ENCODE measurements around the gene CCDC154.
A peak's percentile ranks its signal among the peaks of the same experiment; 100 is the strongest.

The CCDC154 gene

DNA sequence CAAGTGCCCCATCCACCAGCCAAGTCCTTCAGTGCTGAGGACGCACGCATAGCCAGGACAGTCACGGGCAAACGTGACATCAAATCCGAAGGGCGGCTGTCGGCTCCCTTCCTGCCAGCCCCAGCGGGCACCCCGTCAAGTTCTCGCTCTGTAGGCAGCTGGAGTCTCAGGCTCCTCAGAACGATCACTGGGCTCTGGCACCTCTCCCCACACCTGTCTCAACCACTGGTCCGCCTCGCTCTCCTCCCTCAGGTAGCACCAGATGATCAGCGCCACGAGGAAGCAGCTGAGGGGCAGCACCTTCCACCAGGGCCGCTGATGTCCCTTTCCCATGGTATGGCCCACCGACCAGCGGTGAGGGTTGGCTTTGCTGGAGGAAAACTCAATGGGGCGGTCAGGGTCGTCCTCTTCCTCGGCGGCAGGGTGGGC, 24.2 kb downstream of the CCDC154 start:
- H4K5ac ChIP-seq (ENCODE audit: low read length): no peak overlapping the region
- no peak overlapping the region for H2BK15ac ChIP-seq (replicated peaks; ENCODE audit: low read depth)
- no peak overlapping the region for H2BK120ac ChIP-seq (ENCODE audit: low read depth, low read length)
- H3K4me3 ChIP-seq (ENCODE audit: low read length): peak overlapping the region; percentile 92
- no peaks in the 10 kb centered on the region for H3K36me3 ChIP-seq (ENCODE audit: control insufficient read depth, insufficient read depth, low read length)
- peaks cover 2% of the 10 kb centered on the region for H3K4me1 ChIP-seq (ENCODE audit: control insufficient read depth, low read depth, low read length)
- no peaks in the 10 kb centered on the region for H3K27me3 ChIP-seq (ENCODE audit: insufficient read depth, low read length, poor library complexity)
- H2AK5ac ChIP-seq (ENCODE audit: low read length): peak overlapping the region; percentile 32
- H4K8ac ChIP-seq (ENCODE audit: low read depth, low read length): no peak overlapping the region
- H2BK5ac ChIP-seq (ENCODE audit: low read length): no peak overlapping the region
- H3K18ac ChIP-seq (ENCODE audit: low read length): no peak overlapping the region
- no CpG with 5 or more reads among the region's 22 CpGs for WGBS (ENCODE audit: extremely low coverage, insufficient coverage, low lambda C conversion rate)
- peak overlapping the region; percentile 100 for H3K4me2 ChIP-seq (ENCODE audit: low read length)
- H3K23ac ChIP-seq (ENCODE audit: low read length): no peak overlapping the region
- peak overlapping the region; percentile 91 for H3K9ac ChIP-seq (ENCODE audit: low read length)
- peak overlapping the region; percentile 74 for H3K4ac ChIP-seq (ENCODE audit: low read depth, low read length)
- H3K79me2 ChIP-seq (ENCODE audit: control insufficient read depth, insufficient read depth, low read length): peaks cover 12% of the 10 kb centered on the region
- peaks cover 10% of the 10 kb centered on the region for H3K79me1 ChIP-seq (ENCODE audit: low read length)
- H3K56ac ChIP-seq (ENCODE audit: low read length): peak overlapping the region; percentile 97
- H3K27ac ChIP-seq (ENCODE audit: low read depth, low read length): no peak overlapping the region
- DNase-seq: no peak

DNA sequence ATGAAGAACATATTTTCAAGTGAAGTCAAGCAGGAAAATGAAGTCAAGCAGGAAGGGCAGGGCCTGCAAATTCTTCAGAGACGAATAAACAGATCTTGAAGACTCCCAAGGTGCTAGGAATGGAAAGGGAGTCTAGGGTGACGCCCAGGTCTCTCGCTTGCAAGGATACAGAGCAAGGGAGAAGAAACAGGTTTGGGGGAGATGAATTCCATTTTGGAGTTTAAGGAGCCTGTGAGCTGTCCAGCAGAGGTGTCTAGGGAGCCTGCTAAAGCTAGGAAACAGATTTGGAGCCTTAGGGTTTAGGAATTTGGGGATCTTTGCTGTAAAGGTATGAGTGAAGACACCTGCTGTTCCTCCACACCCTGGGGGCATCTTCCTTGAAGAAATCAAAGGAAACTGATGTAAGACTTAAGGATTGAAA, 27.8 kb downstream of the CCDC154 start:
- Histone ChIP-seq H2BK5ac (ENCODE audit: low read length) (no peak overlapping the region), H2AK5ac (ENCODE audit: low read length) (no peak overlapping the region), H3K79me1 (ENCODE audit: low read length) (peaks cover 10% of the 10 kb centered on the region), H3K9ac (ENCODE audit: low read length) (no peak overlapping the region), H3K27me3 (ENCODE audit: insufficient read depth, low read length, poor library complexity) (no peaks in the 10 kb centered on the region), H3K4me3 (ENCODE audit: low read length) (no peak overlapping the region), H3K4me1 (ENCODE audit: control insufficient read depth, low read depth, low read length) (peaks cover 2% of the 10 kb centered on the region), H3K18ac (ENCODE audit: low read length) (no peak overlapping the region), H2BK120ac (ENCODE audit: low read depth, low read length) (no peak overlapping the region), H3K56ac (ENCODE audit: low read length) (no peak overlapping the region), H3K27ac (ENCODE audit: low read depth, low read length) (no peak overlapping the region), H3K79me2 (ENCODE audit: control insufficient read depth, insufficient read depth, low read length) (peaks cover 12% of the 10 kb centered on the region), H4K8ac (ENCODE audit: low read depth, low read length) (no peak overlapping the region), H4K5ac (ENCODE audit: low read length) (no peak overlapping the region), H3K36me3 (ENCODE audit: control insufficient read depth, insufficient read depth, low read length) (no peaks in the 10 kb centered on the region), H3K23ac (ENCODE audit: low read length) (no peak overlapping the region), H3K4me2 (ENCODE audit: low read length) (no peak overlapping the region), H3K4ac (ENCODE audit: low read depth, low read length) (no peak overlapping the region), H2BK15ac (replicated peaks; ENCODE audit: low read depth) (no peak overlapping the region)
- no CpG with 5 or more reads among the region's 3 CpGs for WGBS (ENCODE audit: extremely low coverage, insufficient coverage, low lambda C conversion rate)
- DNase-seq: peak; percentile 71

DNA sequence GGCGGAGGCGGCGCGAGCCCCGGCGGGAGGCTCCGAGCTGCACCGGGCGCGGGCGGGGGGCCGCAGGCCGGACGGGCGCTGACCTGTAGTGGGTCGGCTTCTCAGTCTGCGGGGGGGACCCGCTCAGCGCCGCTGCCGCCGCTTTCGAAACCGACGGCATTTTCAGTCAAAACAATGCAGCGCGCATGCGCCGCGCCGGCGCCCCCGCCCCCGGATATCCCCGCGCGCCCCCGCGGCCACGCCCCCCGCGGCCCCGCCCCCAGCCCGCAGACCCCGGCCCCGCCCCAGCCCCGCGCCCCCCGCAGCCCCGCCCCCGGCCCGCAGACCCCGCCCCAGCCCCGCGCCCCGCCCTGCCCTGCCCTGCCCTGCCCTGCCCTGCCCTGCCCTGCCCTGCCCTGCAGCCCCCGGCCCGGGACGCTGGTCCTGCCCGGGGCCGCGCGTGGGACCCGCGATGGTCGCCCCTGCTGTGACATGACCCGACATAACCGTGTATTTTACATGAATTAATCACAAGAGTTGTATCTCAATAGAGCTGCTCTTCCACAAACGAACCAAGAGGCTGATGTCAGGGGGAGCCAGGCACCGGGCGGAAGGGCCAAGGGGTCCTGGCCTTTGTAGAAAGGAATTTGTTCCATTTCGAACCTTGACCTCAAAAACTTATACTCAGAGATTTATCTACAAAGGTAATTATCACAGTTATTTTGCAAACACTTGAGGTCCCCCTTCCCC, 29.7 kb downstream of the CCDC154 start, which contains the start of gene UNKL:
Gene UNKL, minus strand, starts transcription at position 173 of the 729 bp plus-strand sequence. Its CDS starts 13 bp downstream, at position 160.
- Histone ChIP-seq H3K4me3 (ENCODE audit: low read length) (peak within 1 kb of the TSS; percentile 58), H3K18ac (ENCODE audit: low read length) (peak within 1 kb of the TSS; percentile 71), H2BK120ac (ENCODE audit: low read depth, low read length) (no peak within 1 kb of the TSS), H4K5ac (ENCODE audit: low read length) (no peak within 1 kb of the TSS), H4K8ac (ENCODE audit: low read depth, low read length) (no peak within 1 kb of the TSS), H2BK5ac (ENCODE audit: low read length) (no peak within 1 kb of the TSS), H3K4me1 (ENCODE audit: control insufficient read depth, low read depth, low read length) (no peaks in the 10 kb centered on the region), H2BK15ac (replicated peaks; ENCODE audit: low read depth) (no peak within 1 kb of the TSS), H3K27me3 (ENCODE audit: insufficient read depth, low read length, poor library complexity) (no peaks in the 10 kb centered on the region), H3K36me3 (ENCODE audit: control insufficient read depth, insufficient read depth, low read length) (no peaks in the 10 kb centered on the region), H3K4me2 (ENCODE audit: low read length) (peak within 1 kb of the TSS; percentile 64), H2AK5ac (ENCODE audit: low read length) (no peak within 1 kb of the TSS), H3K23ac (ENCODE audit: low read length) (no peak within 1 kb of the TSS), H3K4ac (ENCODE audit: low read depth, low read length) (no peak within 1 kb of the TSS), H3K56ac (ENCODE audit: low read length) (peak within 1 kb of the TSS; percentile 77), H3K79me2 (ENCODE audit: control insufficient read depth, insufficient read depth, low read length) (peaks cover 4% of the 10 kb centered on the region), H3K27ac (ENCODE audit: low read depth, low read length) (no peak within 1 kb of the TSS), H3K9ac (ENCODE audit: low read length) (peak within 1 kb of the TSS; percentile 81), H3K79me1 (ENCODE audit: low read length) (peaks cover 4% of the 10 kb centered on the region)
- WGBS (ENCODE audit: extremely low coverage, insufficient coverage, low lambda C conversion rate): no CpG with 5 or more reads among the region's 72 CpGs
- peak; percentile 64 for DNase-seq

DNA sequence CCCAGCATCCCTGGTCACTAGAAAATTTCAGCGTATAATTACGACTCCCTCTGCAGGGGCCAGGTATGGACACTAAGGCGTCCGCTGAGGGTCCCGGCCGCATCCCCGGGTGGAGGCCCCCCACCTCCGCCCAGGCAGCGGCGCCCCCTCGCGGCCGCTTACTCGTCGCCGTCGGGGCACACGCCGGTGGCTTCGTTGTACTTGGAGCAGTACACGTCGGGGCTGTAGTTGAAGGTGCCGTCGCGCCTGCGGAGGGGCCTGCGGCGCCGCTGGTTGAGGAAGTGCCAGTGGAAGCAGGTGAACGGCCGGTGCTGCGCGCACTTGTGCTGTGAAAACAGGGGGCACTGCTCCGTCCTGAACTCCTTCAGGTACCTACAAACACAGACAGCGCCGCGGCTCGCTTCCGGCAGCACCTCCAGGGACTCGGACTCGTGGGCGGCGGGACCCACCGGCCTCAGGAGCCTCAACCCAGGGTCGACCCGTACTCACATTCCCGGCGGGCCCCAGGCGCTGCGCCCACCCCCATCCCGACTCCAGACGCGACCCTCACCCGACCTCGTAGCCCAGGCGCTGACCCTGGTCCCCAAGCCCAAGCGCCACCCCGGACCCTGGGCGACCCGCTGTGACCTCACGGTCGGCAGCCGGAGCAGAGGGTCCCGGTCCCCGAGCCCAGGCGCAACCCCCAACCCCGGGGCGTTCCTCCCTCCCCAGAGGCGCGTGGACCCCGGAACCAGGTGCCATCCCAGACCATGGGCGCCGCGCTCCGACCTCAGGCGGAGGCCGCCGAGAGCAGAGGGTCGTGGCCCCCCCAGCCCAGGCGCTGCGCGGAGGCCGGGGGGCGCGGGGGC, 30.4 kb downstream of the CCDC154 start:
- no peak overlapping the region for H2BK15ac ChIP-seq (replicated peaks; ENCODE audit: low read depth)
- no peaks in the 10 kb centered on the region for H3K4me1 ChIP-seq (ENCODE audit: control insufficient read depth, low read depth, low read length)
- H3K56ac ChIP-seq (ENCODE audit: low read length): peak overlapping the region; percentile 77
- H2BK5ac ChIP-seq (ENCODE audit: low read length): no peak overlapping the region
- peak overlapping the region; percentile 71 for H3K18ac ChIP-seq (ENCODE audit: low read length)
- H3K4me2 ChIP-seq (ENCODE audit: low read length): peak overlapping the region; percentile 64
- peaks cover 3% of the 10 kb centered on the region for H3K79me2 ChIP-seq (ENCODE audit: control insufficient read depth, insufficient read depth, low read length)
- H3K4ac ChIP-seq (ENCODE audit: low read depth, low read length): no peak overlapping the region
- DNase-seq: peak; percentile 86
- H3K27ac ChIP-seq (ENCODE audit: low read depth, low read length): no peak overlapping the region
- no peak overlapping the region for H2BK120ac ChIP-seq (ENCODE audit: low read depth, low read length)
- H3K23ac ChIP-seq (ENCODE audit: low read length): no peak overlapping the region
- peak overlapping the region; percentile 58 for H3K4me3 ChIP-seq (ENCODE audit: low read length)
- no peaks in the 10 kb centered on the region for H3K36me3 ChIP-seq (ENCODE audit: control insufficient read depth, insufficient read depth, low read length)
- H4K5ac ChIP-seq (ENCODE audit: low read length): no peak overlapping the region
- no peaks in the 10 kb centered on the region for H3K27me3 ChIP-seq (ENCODE audit: insufficient read depth, low read length, poor library complexity)
- H3K79me1 ChIP-seq (ENCODE audit: low read length): peaks cover 3% of the 10 kb centered on the region
- H4K8ac ChIP-seq (ENCODE audit: low read depth, low read length): no peak overlapping the region
- no CpG with 5 or more reads among the region's 85 CpGs for WGBS (ENCODE audit: extremely low coverage, insufficient coverage, low lambda C conversion rate)
- H2AK5ac ChIP-seq (ENCODE audit: low read length): no peak overlapping the region
- peak overlapping the region; percentile 81 for H3K9ac ChIP-seq (ENCODE audit: low read length)

DNA sequence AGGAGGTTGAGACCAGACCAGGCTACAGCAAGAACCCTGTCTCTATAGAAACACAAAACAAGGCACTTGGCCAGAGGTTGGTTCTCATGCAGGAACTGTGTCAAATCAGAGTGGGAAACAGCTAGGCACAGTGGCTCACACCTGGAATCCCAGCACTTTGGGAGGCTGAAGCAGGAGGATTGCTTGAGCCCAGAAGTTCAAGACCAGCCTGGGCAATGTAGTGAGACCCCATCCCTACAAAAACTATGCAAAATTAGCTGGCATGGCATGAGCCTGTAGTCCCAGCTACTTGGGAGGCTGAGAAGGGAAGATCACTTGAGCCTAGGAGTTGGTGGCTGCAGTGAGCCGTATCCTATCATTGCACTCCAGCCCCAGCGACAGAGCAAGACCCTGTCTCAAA, 31.5 kb downstream of the CCDC154 start:
- no peak for DNase-seq
- H3K4ac ChIP-seq (ENCODE audit: low read depth, low read length): no peak overlapping the region
- no peaks in the 10 kb centered on the region for H3K27me3 ChIP-seq (ENCODE audit: insufficient read depth, low read length, poor library complexity)
- no peak overlapping the region for H3K9ac ChIP-seq (ENCODE audit: low read length)
- H4K5ac ChIP-seq (ENCODE audit: low read length): no peak overlapping the region
- no peak overlapping the region for H4K8ac ChIP-seq (ENCODE audit: low read depth, low read length)
- no peak overlapping the region for H2BK120ac ChIP-seq (ENCODE audit: low read depth, low read length)
- H2BK5ac ChIP-seq (ENCODE audit: low read length): no peak overlapping the region
- no peak overlapping the region for H3K23ac ChIP-seq (ENCODE audit: low read length)
- H3K36me3 ChIP-seq (ENCODE audit: control insufficient read depth, insufficient read depth, low read length): no peaks in the 10 kb centered on the region
- no peak overlapping the region for H3K18ac ChIP-seq (ENCODE audit: low read length)
- peaks cover 1% of the 10 kb centered on the region for H3K79me1 ChIP-seq (ENCODE audit: low read length)
- no peaks in the 10 kb centered on the region for H3K4me1 ChIP-seq (ENCODE audit: control insufficient read depth, low read depth, low read length)
- H3K4me3 ChIP-seq (ENCODE audit: low read length): no peak overlapping the region
- H2AK5ac ChIP-seq (ENCODE audit: low read length): no peak overlapping the region
- no peak overlapping the region for H3K4me2 ChIP-seq (ENCODE audit: low read length)
- H3K56ac ChIP-seq (ENCODE audit: low read length): no peak overlapping the region
- no peaks in the 10 kb centered on the region for H3K79me2 ChIP-seq (ENCODE audit: control insufficient read depth, insufficient read depth, low read length)
- no peak overlapping the region for H3K27ac ChIP-seq (ENCODE audit: low read depth, low read length)
- H2BK15ac ChIP-seq (replicated peaks; ENCODE audit: low read depth): no peak overlapping the region
- no CpG with 5 or more reads among the region's 2 CpGs for WGBS (ENCODE audit: extremely low coverage, insufficient coverage, low lambda C conversion rate)
